Activated CD4-positive, alpha-beta T cell treated with anti-CD3 and anti-CD28 coated beads, Interleukin-2, amount 10 ng/mL, durations not matched to agents 7 days and 5 days (primary cell): ENCODE results near the gene RABGEF1. TPM values are rescaled to one million over a fixed set of nuclear protein-coding genes. Genes with fewer than 3 reads are reported as not detected.
A peak's percentile ranks its signal among the peaks of the same experiment; 100 is the strongest.
"Not testable (repeated sequence)": the region's sequence is repeated elsewhere in the genome, so short reads cannot be mapped to it uniquely, and the experiment has no call there.

ENCODE experiments used
- CTCF ChIA-PET: fragments of 350-600 bp; sonication (Branson Sonifier 250); formaldehyde crosslinking; loops from one replicate; lab custom pipeline; 2021; ENCODE audit warnings: antibody characterized with exemption; lab: Charles Lee
- POLR2A ChIA-PET: fragments of 350-600 bp; sonication (Branson Sonifier 250); formaldehyde crosslinking; loops from one replicate; lab custom pipeline; 2021; ENCODE audit warnings: antibody characterized with exemption; lab: Charles Lee
- DNase-seq: peaks from one replicate; pipeline ENCODE4 v3.0.0-alpha.2; 2020
- H3K27ac Mint-ChIP-seq: one replicate; pipeline ENCODE4 v1.8.0; 2021; ENCODE audit warnings: mild to moderate bottlenecking, moderate library complexity, mixed read lengths
- H3K27me3 Mint-ChIP-seq: one replicate; pipeline ENCODE4 v1.8.0; 2021; ENCODE audit warnings: mixed read lengths
- H3K36me3 Mint-ChIP-seq: one replicate; pipeline ENCODE4 v1.8.0; 2021; ENCODE audit warnings: low read depth, mixed read lengths
- H3K4me1 Mint-ChIP-seq: one replicate; pipeline ENCODE4 v1.8.0; 2021; ENCODE audit warnings: mixed read lengths
- H3K4me3 Mint-ChIP-seq: one replicate; pipeline ENCODE4 v1.8.0; 2021; ENCODE audit warnings: mild to moderate bottlenecking, moderate library complexity, mixed read lengths
- H3K9me3 Mint-ChIP-seq: one replicate; pipeline ENCODE4 v1.8.0; 2021; ENCODE audit warnings: mixed read lengths
- total RNA-seq, 2 experiments: library from RNA; stranded (reverse); gene quantifications; one replicate each; pipeline ENCODE4 v1.2.3, GENCODE V29; 2021

The RABGEF1 gene
- total RNA-seq, 2 experiments from 2014 or later = 21.8 to 21.9 TPM

DNA sequence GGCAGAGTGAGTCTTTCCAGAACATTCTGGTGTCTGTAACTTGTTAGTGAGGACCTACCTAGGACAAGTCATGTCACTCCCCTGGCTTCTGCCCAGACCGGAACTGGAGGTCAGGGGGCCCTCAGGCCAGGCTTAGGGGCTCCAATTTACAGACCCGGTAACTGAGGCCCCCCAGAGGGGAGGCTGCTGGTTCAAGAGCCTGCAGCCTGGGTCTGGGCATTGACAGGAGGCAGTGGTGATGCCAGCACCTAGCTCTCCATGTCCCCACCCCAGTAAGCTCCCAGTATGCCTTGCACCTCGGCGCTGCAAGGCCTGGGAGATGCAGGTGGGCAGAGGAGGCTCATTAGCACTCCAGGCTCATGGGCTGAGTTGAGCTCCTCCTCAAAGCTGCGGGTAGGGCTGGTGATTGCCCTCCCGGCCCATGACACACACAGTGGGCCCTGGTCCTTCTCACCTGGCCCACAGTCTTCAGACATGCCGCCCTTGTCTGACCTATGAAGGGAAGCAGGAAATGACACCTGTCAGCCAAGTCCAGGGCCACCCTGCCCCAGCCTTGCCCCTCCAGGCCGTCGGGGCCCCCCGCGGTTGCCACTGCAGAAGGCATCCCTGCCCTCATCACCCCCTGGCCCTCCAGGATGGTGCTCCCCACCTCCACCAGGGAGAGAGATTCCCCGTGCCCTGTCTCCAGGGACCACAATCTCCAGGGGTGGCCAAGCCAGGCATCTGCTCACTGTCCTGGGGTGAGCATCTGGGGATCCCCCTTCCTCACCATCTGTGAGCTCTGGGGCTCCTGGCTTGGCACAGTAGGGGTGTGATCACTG lies 92.2 kb downstream of the RABGEF1 start:
- no peaks in the 10 kb centered on the region for H3K27me3 Mint-ChIP-seq
- no peaks in the 10 kb centered on the region for H3K36me3 Mint-ChIP-seq
- H3K4me1 Mint-ChIP-seq = no peaks in the 10 kb centered on the region
- DNase-seq = no peak
- ChIA-PET POLR2A (no interaction called here), CTCF (interaction anchor here (1.5 to 3.0 kb wide), 2 partner anchors 12 kb away, joined by 4 to 10 read pairs; no protein-coding TSS in a partner anchor)
- no peak overlapping the region for H3K27ac Mint-ChIP-seq
- peaks cover 4% of the 10 kb centered on the region for H3K9me3 Mint-ChIP-seq
- H3K4me3 Mint-ChIP-seq = no peak overlapping the region

DNA sequence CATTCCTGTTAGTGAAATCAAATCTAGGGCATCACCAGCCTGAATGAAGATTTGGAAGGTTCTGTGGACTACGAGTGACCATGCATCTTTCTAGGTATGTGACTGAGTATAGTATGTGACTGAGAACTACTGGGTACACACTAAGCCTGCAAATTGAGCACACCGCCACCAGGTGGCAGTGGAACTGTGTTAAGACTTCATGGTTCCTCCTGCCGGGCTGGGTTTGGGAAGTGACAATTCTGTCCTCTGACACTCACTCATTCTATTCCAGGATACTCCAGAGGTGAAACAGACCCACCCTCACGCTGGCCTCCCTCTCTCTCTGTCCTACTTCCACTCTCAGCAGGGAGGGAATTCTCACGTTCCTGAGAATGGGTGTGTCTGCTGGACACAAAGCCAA lies 96.5 kb downstream of the RABGEF1 start:
- Mint-ChIP-seq H3K27me3 (no peaks in the 10 kb centered on the region), H3K27ac (no peak overlapping the region), H3K4me3 (no peak overlapping the region), H3K4me1 (no peaks in the 10 kb centered on the region), H3K36me3 (no peaks in the 10 kb centered on the region), H3K9me3 (peaks cover 4% of the 10 kb centered on the region)
- POLR2A ChIA-PET = no interaction called here
- peak; percentile 43 for DNase-seq
- CTCF ChIA-PET = interaction anchor here (1.1 kb wide), 1 partner anchor 13 kb away, joined by 3 read pairs; no protein-coding TSS in a partner anchor

DNA sequence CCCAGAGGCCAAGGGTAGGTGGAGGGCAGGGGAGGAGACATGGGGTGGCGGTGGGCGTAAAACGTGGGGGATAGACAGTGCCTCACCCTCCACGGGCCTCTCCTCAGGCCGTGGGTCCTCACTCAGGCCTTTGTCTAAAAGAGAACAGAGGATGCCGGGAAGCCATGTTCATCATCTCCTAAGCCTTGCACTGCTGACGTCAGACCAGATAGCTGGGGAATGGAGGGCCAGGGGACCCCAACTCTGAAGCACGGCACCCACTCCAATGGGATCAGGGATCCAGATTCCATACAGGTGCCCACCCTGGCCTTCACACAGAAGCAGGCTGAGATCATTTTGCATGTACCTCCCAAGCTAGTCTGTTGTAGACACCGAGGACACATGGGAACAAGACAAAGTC lies 97.1 kb downstream of the RABGEF1 start:
- CTCF ChIA-PET = no interaction called here

DNA sequence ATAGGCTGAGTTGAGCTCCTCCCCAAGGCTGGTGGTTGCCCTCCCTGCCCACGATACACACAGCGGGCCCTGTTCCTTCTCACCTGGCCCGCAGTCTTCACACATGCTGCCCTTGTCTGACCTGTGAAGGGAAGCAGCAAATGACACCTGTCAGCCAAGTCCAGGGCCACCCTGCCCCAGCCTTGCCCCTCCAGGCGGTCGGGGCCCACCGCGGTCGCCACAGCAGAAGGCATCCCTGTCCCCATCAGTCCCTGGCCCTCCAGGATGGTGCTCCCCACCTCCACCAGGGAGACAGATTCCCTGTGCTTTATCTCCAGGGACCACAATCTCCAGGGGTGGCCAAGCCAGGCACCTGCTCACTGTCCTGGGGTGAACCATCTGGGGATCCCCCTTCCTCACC lies 99.3 kb downstream of the RABGEF1 start:
- Mint-ChIP-seq H3K27me3 (no peaks in the 10 kb centered on the region), H3K9me3 (peaks cover 4% of the 10 kb centered on the region), H3K4me3 (no peak overlapping the region), H3K27ac (no peak overlapping the region), H3K36me3 (no peaks in the 10 kb centered on the region), H3K4me1 (peaks cover 15% of the 10 kb centered on the region)
- no peak for DNase-seq
- ChIA-PET POLR2A (no interaction called here), CTCF (interaction anchor here (1.2 kb wide), 1 partner anchor 13 kb away, joined by 3 read pairs; no protein-coding TSS in a partner anchor)

More for the DNA sequence above, 97.1 kb downstream of the RABGEF1 start:
- no peak for DNase-seq
- Mint-ChIP-seq H3K27ac (no peak overlapping the region), H3K9me3 (peaks cover 4% of the 10 kb centered on the region), H3K4me1 (no peaks in the 10 kb centered on the region), H3K4me3 (no peak overlapping the region), H3K27me3 (no peaks in the 10 kb centered on the region), H3K36me3 (no peaks in the 10 kb centered on the region)
- POLR2A ChIA-PET = no interaction called here

DNA sequence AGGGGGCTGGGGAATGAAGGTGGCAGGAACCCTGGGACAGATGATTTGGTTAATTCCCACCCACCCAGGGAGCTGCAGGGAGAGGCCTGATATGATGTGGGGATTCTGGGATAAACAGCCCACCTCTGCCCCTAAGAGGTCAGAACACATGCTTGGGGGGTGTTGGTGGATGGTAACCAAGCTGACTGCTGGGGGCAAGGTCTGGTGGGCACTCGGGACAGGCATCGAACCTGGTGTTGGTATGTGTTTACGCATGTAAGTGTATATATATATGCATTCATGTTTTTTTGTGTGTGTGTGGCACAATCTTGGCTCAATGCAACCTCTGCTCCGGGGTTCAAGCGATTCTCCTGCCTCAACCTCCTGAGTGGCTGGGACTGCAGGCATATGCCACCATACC lies 99.8 kb downstream of the RABGEF1 start:
- DNase-seq = no peak
- Mint-ChIP-seq H3K9me3 (peaks cover 4% of the 10 kb centered on the region), H3K27me3 (no peaks in the 10 kb centered on the region), H3K27ac (no peak overlapping the region), H3K36me3 (no peaks in the 10 kb centered on the region), H3K4me1 (peaks cover 15% of the 10 kb centered on the region), H3K4me3 (no peak overlapping the region)
- ChIA-PET CTCF (interaction anchor here (1.2 kb wide), 1 partner anchor 14 kb away, joined by 3 read pairs; no protein-coding TSS in a partner anchor), POLR2A (no interaction called here)

DNA sequence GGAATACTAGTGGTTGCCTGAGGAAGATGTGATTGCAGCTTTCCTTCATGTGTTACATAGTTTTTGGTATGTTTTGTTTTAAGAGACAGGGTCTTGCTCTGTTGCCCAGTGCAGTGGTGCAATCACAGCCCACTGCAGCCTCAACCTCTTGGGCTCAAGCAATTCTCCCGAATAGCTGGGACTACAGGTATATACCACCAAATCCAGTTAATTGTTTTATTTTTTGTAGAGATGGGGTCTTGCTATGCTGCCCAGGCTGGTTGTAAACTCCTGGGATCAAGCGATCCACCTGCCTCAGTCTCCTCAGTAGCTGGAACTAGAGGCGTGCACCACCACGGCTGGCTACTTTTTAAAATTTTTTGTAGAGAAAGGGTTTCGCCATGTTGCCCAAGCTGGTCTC lies 101.4 kb downstream of the RABGEF1 start:
- Mint-ChIP-seq H3K36me3 (no peaks in the 10 kb centered on the region), H3K27me3 (no peaks in the 10 kb centered on the region), H3K27ac (no peak overlapping the region), H3K9me3 (peaks cover 3% of the 10 kb centered on the region), H3K4me1 (peaks cover 25% of the 10 kb centered on the region), H3K4me3 (no peak overlapping the region)
- CTCF ChIA-PET = no interaction called here
- no peak for DNase-seq
- POLR2A ChIA-PET = no interaction called here

DNA sequence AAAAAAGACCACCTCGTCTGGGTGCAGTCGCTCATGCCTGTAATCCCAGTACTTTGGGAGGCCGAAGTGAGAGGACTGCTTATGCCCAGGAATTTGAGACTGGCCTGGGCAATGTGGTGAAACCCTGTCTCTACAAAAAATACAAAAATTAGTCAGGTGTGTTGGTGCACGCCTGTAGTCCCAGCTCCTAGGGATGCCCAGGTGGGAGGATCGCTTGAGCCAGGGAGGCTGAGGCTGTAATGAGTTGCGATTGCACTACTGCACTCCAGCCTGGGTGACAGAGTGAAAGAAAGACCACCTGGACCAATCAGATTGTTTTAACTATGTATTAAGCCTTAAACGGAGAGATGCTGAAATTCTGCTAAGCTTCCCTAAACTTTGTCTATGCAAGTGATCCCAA lies 103.0 kb downstream of the RABGEF1 start:
- POLR2A ChIA-PET = interaction anchor here (1.5 kb wide), 1 partner anchor 152 kb away, joined by 7 read pairs; the partner anchor contains the start of gene SBDS
- not testable (repeated sequence) for DNase-seq, H3K9me3 Mint-ChIP-seq, H3K36me3 Mint-ChIP-seq, H3K27me3 Mint-ChIP-seq
- H3K4me1 Mint-ChIP-seq = peaks cover 33% of the 10 kb centered on the region
- H3K27ac Mint-ChIP-seq = peak overlapping the region; percentile 63
- CTCF ChIA-PET = interaction anchor here (1.9 kb wide), 1 partner anchor 50 kb away, joined by 4 read pairs; no protein-coding TSS in a partner anchor
- H3K4me3 Mint-ChIP-seq = peak overlapping the region; percentile 95

DNA sequence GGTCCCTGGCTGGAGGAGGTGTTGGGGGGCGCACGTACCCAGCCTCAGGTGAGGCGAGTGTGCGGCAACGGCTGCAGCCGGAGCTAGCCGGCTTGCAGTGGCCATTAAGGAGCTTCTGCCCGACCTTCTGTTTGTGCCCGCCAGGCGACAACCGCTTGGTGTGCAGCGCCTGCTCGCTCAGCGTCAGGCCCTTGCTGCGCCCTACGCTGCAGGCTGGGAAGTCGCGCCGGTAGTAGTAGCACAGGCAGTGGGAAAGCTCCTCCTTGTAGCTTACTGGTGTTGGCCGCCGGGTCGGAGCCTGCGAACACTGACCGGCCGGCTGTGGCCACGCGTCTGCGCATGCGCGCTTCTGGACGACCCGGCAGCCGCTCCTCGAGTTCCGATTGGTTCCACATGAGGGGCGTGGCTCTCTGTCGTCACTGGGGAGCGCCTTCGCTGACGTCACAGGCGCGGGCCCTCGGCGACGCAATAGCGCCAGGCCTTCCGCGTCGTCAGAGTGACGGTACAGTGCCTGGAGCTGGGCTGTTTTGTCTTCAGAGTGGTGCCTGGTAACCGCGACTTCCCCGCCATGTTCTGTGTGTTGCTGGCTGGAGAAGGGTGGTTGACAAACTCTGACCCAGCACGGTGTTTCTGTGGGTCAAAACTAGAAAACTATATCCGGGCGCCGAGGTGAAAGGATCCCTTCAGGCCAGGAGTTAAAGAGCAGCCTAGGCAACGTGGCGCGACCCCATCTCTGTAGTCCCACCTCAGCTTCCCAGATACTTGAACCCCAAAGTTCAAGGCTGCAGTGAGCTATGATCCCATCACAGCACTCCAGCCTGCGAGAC lies 104.2 kb downstream of the RABGEF1 start:
- ChIA-PET POLR2A (interaction anchor here (1.5 kb wide), 2 partner anchors 76 to 151 kb away, joined by 4 to 7 read pairs; partner anchors contain the start of genes SBDS and TMEM248), CTCF (interaction anchor here (0.5 to 1.9 kb wide), 16 partner anchors 9 to 152 kb away, joined by 3 to 10 read pairs (median 3); partner anchors contain the start of genes RABGEF1 and TYW1)
- peak; percentile 99 for DNase-seq
- Mint-ChIP-seq H3K9me3 (no peaks in the 10 kb centered on the region), H3K4me1 (peaks cover 34% of the 10 kb centered on the region), H3K4me3 (peak overlapping the region; percentile 95), H3K27ac (peak overlapping the region; percentile 100), H3K27me3 (no peaks in the 10 kb centered on the region), H3K36me3 (no peaks in the 10 kb centered on the region)

DNA sequence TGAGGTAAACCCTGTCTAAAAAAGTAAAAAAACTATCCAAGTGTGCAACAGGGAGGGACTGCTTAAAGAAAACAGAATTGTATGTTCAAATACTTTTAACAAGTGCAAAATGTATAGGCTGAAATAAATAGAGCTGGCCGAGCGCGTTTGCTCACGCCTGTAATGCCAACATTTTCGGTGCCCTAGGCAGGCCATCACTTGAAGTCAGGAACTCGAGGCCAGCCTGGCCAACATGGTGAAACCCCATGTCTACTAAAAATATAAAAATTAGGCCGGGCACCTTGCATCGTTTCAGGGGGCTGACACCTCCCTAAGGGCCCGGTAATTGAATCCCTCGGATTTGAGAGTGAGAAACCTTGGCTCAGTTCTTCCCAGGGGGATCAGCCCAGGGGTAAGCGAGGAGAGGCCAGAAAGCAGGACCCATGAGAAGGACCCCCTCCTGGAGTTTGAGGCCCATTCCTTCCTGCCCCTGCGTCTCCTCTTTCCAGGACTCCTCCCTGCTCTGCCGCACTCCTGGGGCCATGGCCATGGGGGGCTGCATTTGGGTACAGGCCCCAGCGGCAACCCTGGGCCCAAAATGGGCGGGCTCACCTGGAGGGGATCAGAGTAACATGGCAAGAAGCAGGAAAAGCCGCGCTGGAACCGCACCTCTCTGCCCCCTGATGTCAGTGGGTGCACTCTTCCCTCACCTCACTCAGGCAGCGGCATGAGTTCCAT lies 105.0 kb downstream of the RABGEF1 start:
- no peak for DNase-seq
- CTCF ChIA-PET = interaction anchor here (1.0 to 1.9 kb wide), 8 partner anchors 11 to 151 kb away, joined by 3 to 10 read pairs (median 4); partner anchors contain the start of gene TYW1
- Mint-ChIP-seq H3K27ac (peak overlapping the region; percentile 100), H3K4me1 (peaks cover 34% of the 10 kb centered on the region), H3K27me3 (no peaks in the 10 kb centered on the region), H3K4me3 (peak overlapping the region; percentile 95), H3K36me3 (no peaks in the 10 kb centered on the region), H3K9me3 (no peaks in the 10 kb centered on the region)
- POLR2A ChIA-PET = interaction anchor here (1.5 kb wide), 1 partner anchor 76 kb away, joined by 4 read pairs; the partner anchor contains the start of gene TMEM248

DNA sequence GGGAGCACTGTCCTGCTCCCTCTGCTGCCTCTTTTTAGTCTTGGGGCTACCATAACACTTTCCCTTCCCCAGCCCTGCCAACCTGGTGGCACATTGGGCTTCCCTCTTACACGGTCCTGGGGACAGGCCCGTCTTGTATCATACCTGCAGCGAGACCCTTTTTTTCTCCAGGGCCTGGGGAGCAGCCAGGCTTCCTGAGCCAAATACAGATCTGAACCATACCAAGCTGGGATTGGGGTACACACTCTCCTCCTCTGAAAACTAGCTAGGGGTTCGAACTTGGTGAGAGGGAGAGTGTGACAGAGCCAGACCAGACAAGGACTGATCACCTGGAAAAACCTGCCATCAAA lies 105.5 kb downstream of the RABGEF1 start:
- H3K9me3 Mint-ChIP-seq, POLR2A ChIA-PET, H3K36me3 Mint-ChIP-seq, DNase-seq, H3K27me3 Mint-ChIP-seq: not testable (repeated sequence)
- peaks cover 34% of the 10 kb centered on the region for H3K4me1 Mint-ChIP-seq
- peak overlapping the region; percentile 100 for H3K27ac Mint-ChIP-seq
- H3K4me3 Mint-ChIP-seq = peak overlapping the region; percentile 95
- CTCF ChIA-PET = interaction anchor here (0.8 kb wide), 1 partner anchor 24 kb away, joined by 5 read pairs; no protein-coding TSS in a partner anchor

DNA sequence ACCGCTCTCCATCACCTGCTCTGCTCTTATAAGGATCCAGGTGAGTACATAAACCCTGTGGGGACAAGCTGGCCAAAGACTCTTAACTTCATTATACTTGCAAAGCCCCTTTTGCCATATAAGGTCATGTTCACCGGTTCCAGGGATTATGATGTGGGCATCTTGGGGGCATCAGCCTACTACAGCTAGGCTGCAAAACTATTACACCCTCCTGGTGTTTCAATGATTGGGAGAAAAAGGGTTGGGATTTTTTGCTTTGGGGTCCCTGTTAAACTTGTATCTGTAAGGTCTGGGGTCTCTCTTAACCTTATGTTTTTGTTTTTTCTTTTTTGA lies 107.0 kb downstream of the RABGEF1 start:
- H3K27ac Mint-ChIP-seq, H3K4me3 Mint-ChIP-seq, DNase-seq, CTCF ChIA-PET, H3K9me3 Mint-ChIP-seq, H3K36me3 Mint-ChIP-seq, H3K27me3 Mint-ChIP-seq: not testable (repeated sequence)
- peaks cover 34% of the 10 kb centered on the region for H3K4me1 Mint-ChIP-seq
- POLR2A ChIA-PET = interaction anchor here (0.6 kb wide), 1 partner anchor 161 kb away, joined by 4 read pairs; no protein-coding TSS in a partner anchor
